WTC11 (cell line): Measurements from ENCODE around the gene FBH1. TPM values are rescaled to one million over a fixed set of nuclear protein-coding genes. Genes with fewer than 3 reads are reported as not detected.

Experiments used
- ATAC-seq: fragments of 200-7000 bp; cut with Tn5 transposase; 2 replicates; pipeline ENCODE4 v1.10.0; 2021; ENCODE audit warnings: mild to moderate bottlenecking, moderate library complexity
- CTCF ChIA-PET: fragments of 300-600 bp; sonication (Branson Sonifier 250); formaldehyde crosslinking; loops from one replicate; lab custom pipeline; 2021; ENCODE audit warnings: antibody characterized with exemption; lab: Charles Lee
- POLR2A ChIA-PET: fragments of 350-600 bp; sonication (Branson Sonifier 250); formaldehyde crosslinking; loops from one replicate; lab custom pipeline; 2021; ENCODE audit warnings: antibody characterized with exemption; lab: Charles Lee
- DNase-seq: peaks from one replicate; pipeline ENCODE4 v3.0.0; 2021; ENCODE audit warnings: low spot score
- H3K27ac Mint-ChIP-seq: 2 replicates; pipeline ENCODE4 v1.8.0; 2021; ENCODE audit warnings: mixed read lengths
- H3K27me3 Mint-ChIP-seq: 2 replicates; pipeline ENCODE4 v1.8.0; 2021; ENCODE audit warnings: low read depth, mild to moderate bottlenecking, moderate library complexity, mixed read lengths
- H3K36me3 Mint-ChIP-seq: 2 replicates; pipeline ENCODE4 v1.8.0; 2021; ENCODE audit warnings: mixed read lengths
- H3K4me1 Mint-ChIP-seq: 2 replicates; pipeline ENCODE4 v1.8.0; 2022; ENCODE audit warnings: mixed read lengths
- H3K4me3 Mint-ChIP-seq: 2 replicates; pipeline ENCODE4 v1.8.0; 2021; ENCODE audit warnings: mild to moderate bottlenecking, moderate library complexity, mixed read lengths
- H3K9me3 Mint-ChIP-seq: 2 replicates; pipeline ENCODE4 v1.8.0; 2021; ENCODE audit warnings: mixed read lengths
- EMX1 ChIP-seq: fragments of 250-450 bp; sonication (Bioruptor Pico); IDR thresholded peaks from 2 replicates; pipeline ENCODE4 v1.8.0; 2021; ENCODE audit warnings: mild to moderate bottlenecking
- ESRRA ChIP-seq: sonication (generic); formaldehyde crosslinking; IDR thresholded peaks from 2 replicates; pipeline ENCODE4 v1.8.1; 2022; ENCODE audit warnings: mild to moderate bottlenecking, missing genetic modification reagents, borderline replicate concordance
- FOXP1 ChIP-seq: sonication (generic); formaldehyde crosslinking; IDR thresholded peaks from 2 replicates; pipeline ENCODE4 v1.8.0; 2022; ENCODE audit warnings: missing genetic modification reagents, mild to moderate bottlenecking, moderate library complexity, borderline replicate concordance
- GRHL2 ChIP-seq: fragments of 250-450 bp; sonication (Bioruptor Pico); IDR thresholded peaks from 2 replicates; pipeline ENCODE4 v1.8.0; 2022; ENCODE audit warnings: mild to moderate bottlenecking, moderate library complexity; ENCODE audit not compliant: insufficient replicate concordance, severe bottlenecking
- JAZF1 ChIP-seq: fragments of 250-450 bp; sonication (Bioruptor Pico); IDR thresholded peaks from 2 replicates; pipeline ENCODE4 v1.9.0; 2021; ENCODE audit warnings: moderate library complexity, mild to moderate bottlenecking, inconsistent platforms
- NFE2L1 ChIP-seq: sonication (generic); formaldehyde crosslinking; IDR thresholded peaks from 2 replicates; pipeline ENCODE4 v1.8.1; 2023; ENCODE audit warnings: missing genetic modification reagents
- NR1H2 ChIP-seq: sonication (generic); formaldehyde crosslinking; IDR thresholded peaks from 2 replicates; pipeline ENCODE4 v1.9.0; 2021; ENCODE audit warnings: mild to moderate bottlenecking, moderate library complexity, missing genetic modification reagents
- NR2C2 ChIP-seq: sonication (generic); formaldehyde crosslinking; IDR thresholded peaks from 2 replicates; pipeline ENCODE4 v1.8.0; 2022; ENCODE audit warnings: mild to moderate bottlenecking, missing genetic modification reagents
- PREB ChIP-seq: sonication (generic); formaldehyde crosslinking; IDR thresholded peaks from 2 replicates; pipeline ENCODE4 v1.8.1; 2022; ENCODE audit warnings: mild to moderate bottlenecking, missing genetic modification reagents, moderate library complexity, borderline replicate concordance
- RELA ChIP-seq: sonication (generic); formaldehyde crosslinking; IDR thresholded peaks from 2 replicates; pipeline ENCODE4 v1.8.1; 2022; ENCODE audit warnings: missing genetic modification reagents, mild to moderate bottlenecking, borderline replicate concordance
- SMAD4 ChIP-seq: sonication (generic); formaldehyde crosslinking; IDR thresholded peaks from 2 replicates; pipeline ENCODE4 v1.8.0; 2022; ENCODE audit warnings: mild to moderate bottlenecking, missing genetic modification reagents
- ZNF138 ChIP-seq: sonication (generic); formaldehyde crosslinking; conservative IDR thresholded peaks from 2 replicates; pipeline ENCODE4 v1.8.1; 2022; ENCODE audit warnings: mild to moderate bottlenecking, moderate library complexity, missing genetic modification reagents
- ZNF232 ChIP-seq: sonication (generic); formaldehyde crosslinking; IDR thresholded peaks from 2 replicates; pipeline ENCODE4 v1.8.0; 2022; ENCODE audit warnings: mild to moderate bottlenecking, missing genetic modification reagents
- ZNF281 ChIP-seq: sonication (generic); formaldehyde crosslinking; IDR thresholded peaks from 2 replicates; pipeline ENCODE4 v1.8.0; 2023; ENCODE audit warnings: mild to moderate bottlenecking, missing genetic modification reagents
- ZNF317 ChIP-seq: sonication (generic); formaldehyde crosslinking; IDR thresholded peaks from 2 replicates; pipeline ENCODE4 v1.8.1; 2023; ENCODE audit warnings: low read depth, mild to moderate bottlenecking, moderate library complexity, missing genetic modification reagents, borderline replicate concordance
- ZNF423 ChIP-seq: fragments of 250-450 bp; sonication (Bioruptor Pico); IDR thresholded peaks from 2 replicates; pipeline ENCODE4 v2.1.2; 2022; ENCODE audit warnings: mild to moderate bottlenecking, moderate library complexity
- total RNA-seq: library from RNA; stranded (reverse); gene quantifications from 3 replicates; pipeline ENCODE4 v1.2.3, GENCODE V29; 2021
- TF ChIP-seq, protein P1 (sequence below): sonication (generic); formaldehyde crosslinking; IDR thresholded peaks from 2 replicates; pipeline ENCODE4 v1.8.0; 2022; ENCODE audit warnings: mild to moderate bottlenecking, missing genetic modification reagents
- TF ChIP-seq, protein P2 (sequence below): sonication (generic); formaldehyde crosslinking; IDR thresholded peaks from 2 replicates; pipeline ENCODE4 v1.8.1; 2022; ENCODE audit warnings: low read depth, missing genetic modification reagents, borderline replicate concordance
- TF ChIP-seq, protein P3 (sequence below): sonication (generic); formaldehyde crosslinking; IDR thresholded peaks from 2 replicates; pipeline ENCODE4 v1.8.1; 2022; ENCODE audit warnings: low read depth, mild to moderate bottlenecking, moderate library complexity, missing genetic modification reagents, borderline replicate concordance
- TF ChIP-seq, protein P4 (sequence below): fragments of 250-450 bp; sonication (Bioruptor Pico); IDR thresholded peaks from 2 replicates; pipeline ENCODE4 v1.9.0; 2021; ENCODE audit warnings: mild to moderate bottlenecking, borderline replicate concordance
- TF ChIP-seq, protein P5 (sequence below): fragments of 250-450 bp; sonication (Bioruptor Pico); IDR thresholded peaks from 2 replicates; pipeline ENCODE4 v1.9.0; 2021; ENCODE audit warnings: moderate library complexity, mild to moderate bottlenecking, inconsistent platforms, borderline replicate concordance

Gene FBH1
- total RNA-seq, 1 experiment from 2014 or later = 66.8 TPM

GRCh38 chr10:5915451-5915850 is 25.4 kb downstream of the FBH1 start (continued):
- TF ChIP-seq, protein P1, sequence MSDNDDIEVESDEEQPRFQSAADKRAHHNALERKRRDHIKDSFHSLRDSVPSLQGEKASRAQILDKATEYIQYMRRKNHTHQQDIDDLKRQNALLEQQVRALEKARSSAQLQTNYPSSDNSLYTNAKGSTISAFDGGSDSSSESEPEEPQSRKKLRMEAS (CRISPR knock-in tag) = no peak
- no peak for TF ChIP-seq RELA (CRISPR knock-in tag)
- TF ChIP-seq ZNF317 = no peak
- no peak for TF ChIP-seq GRHL2
- TF ChIP-seq, protein P2, sequence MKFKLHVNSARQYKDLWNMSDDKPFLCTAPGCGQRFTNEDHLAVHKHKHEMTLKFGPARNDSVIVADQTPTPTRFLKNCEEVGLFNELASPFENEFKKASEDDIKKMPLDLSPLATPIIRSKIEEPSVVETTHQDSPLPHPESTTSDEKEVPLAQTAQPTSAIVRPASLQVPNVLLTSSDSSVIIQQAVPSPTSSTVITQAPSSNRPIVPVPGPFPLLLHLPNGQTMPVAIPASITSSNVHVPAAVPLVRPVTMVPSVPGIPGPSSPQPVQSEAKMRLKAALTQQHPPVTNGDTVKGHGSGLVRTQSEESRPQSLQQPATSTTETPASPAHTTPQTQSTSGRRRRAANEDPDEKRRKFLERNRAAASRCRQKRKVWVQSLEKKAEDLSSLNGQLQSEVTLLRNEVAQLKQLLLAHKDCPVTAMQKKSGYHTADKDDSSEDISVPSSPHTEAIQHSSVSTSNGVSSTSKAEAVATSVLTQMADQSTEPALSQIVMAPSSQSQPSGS (CRISPR knock-in tag) = no peak

DNA sequence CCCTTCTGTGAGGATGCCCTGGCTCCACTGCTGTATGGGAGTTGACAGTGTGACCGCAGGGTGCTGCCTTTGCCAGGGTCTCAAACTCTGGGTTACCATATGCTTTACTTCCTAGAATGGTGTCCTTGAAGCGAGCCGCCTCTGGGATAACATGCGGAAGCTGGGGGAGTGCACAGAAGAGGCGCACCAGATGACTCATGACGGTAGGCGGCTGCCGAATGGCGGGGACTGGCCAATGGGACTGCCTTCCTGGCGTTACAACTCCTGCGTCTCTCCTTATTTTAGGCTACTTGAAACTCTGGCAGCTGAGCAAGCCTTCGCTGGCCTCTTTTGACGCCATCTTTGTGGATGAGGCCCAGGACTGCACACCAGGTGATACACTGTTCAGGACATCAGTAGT is 27.3 kb downstream of the FBH1 start:
- CTCF ChIA-PET = no interaction called here
- POLR2A ChIA-PET = no interaction called here
- H3K9me3 Mint-ChIP-seq = no peaks in the 10 kb centered on the region

GRCh38 chr10:5918763-5919162 is 28.7 kb downstream of the FBH1 start:
- POLR2A ChIA-PET = no interaction called here
- Mint-ChIP-seq H3K27ac (no peak overlapping the region), H3K27me3 (no peaks in the 10 kb centered on the region), H3K4me3 (no peak overlapping the region), H3K4me1 (no peaks in the 10 kb centered on the region), H3K9me3 (no peaks in the 10 kb centered on the region), H3K36me3 (peaks cover 92% of the 10 kb centered on the region)
- ATAC-seq = no peak
- no peak for DNase-seq
- CTCF ChIA-PET = no interaction called here
- TF ChIP-seq ZNF281 (CRISPR knock-in tag) (no peak), JAZF1 (CRISPR knock-in tag) (no peak), EMX1 (CRISPR knock-in tag) (no peak), NFE2L1 (CRISPR knock-in tag) (no peak), ZNF232 (CRISPR knock-in tag) (no peak)
- TF ChIP-seq, protein P3, sequence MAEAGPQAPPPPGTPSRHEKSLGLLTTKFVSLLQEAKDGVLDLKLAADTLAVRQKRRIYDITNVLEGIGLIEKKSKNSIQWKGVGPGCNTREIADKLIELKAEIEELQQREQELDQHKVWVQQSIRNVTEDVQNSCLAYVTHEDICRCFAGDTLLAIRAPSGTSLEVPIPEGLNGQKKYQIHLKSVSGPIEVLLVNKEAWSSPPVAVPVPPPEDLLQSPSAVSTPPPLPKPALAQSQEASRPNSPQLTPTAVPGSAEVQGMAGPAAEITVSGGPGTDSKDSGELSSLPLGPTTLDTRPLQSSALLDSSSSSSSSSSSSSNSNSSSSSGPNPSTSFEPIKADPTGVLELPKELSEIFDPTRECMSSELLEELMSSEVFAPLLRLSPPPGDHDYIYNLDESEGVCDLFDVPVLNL (CRISPR knock-in tag) = no peak

More for the DNA sequence above, 27.3 kb downstream of the FBH1 start:
- no peaks in the 10 kb centered on the region for H3K4me1 Mint-ChIP-seq
- no peaks in the 10 kb centered on the region for H3K27me3 Mint-ChIP-seq
- TF ChIP-seq ZNF423 (no peak), NR1H2 (no peak), PREB (CRISPR knock-in tag) (no peak), NR2C2 (CRISPR knock-in tag) (no peak), ZNF138 (no peak), SMAD4 (no peak), NFE2L1 (CRISPR knock-in tag) (no peak), ESRRA (no peak), FOXP1 (CRISPR knock-in tag) (no peak)
- TF ChIP-seq, protein P4, sequence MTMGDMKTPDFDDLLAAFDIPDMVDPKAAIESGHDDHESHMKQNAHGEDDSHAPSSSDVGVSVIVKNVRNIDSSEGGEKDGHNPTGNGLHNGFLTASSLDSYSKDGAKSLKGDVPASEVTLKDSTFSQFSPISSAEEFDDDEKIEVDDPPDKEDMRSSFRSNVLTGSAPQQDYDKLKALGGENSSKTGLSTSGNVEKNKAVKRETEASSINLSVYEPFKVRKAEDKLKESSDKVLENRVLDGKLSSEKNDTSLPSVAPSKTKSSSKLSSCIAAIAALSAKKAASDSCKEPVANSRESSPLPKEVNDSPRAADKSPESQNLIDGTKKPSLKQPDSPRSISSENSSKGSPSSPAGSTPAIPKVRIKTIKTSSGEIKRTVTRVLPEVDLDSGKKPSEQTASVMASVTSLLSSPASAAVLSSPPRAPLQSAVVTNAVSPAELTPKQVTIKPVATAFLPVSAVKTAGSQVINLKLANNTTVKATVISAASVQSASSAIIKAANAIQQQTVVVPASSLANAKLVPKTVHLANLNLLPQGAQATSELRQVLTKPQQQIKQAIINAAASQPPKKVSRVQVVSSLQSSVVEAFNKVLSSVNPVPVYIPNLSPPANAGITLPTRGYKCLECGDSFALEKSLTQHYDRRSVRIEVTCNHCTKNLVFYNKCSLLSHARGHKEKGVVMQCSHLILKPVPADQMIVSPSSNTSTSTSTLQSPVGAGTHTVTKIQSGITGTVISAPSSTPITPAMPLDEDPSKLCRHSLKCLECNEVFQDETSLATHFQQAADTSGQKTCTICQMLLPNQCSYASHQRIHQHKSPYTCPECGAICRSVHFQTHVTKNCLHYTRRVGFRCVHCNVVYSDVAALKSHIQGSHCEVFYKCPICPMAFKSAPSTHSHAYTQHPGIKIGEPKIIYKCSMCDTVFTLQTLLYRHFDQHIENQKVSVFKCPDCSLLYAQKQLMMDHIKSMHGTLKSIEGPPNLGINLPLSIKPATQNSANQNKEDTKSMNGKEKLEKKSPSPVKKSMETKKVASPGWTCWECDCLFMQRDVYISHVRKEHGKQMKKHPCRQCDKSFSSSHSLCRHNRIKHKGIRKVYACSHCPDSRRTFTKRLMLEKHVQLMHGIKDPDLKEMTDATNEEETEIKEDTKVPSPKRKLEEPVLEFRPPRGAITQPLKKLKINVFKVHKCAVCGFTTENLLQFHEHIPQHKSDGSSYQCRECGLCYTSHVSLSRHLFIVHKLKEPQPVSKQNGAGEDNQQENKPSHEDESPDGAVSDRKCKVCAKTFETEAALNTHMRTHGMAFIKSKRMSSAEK (CRISPR knock-in tag) = no peak
- TF ChIP-seq, protein P5, sequence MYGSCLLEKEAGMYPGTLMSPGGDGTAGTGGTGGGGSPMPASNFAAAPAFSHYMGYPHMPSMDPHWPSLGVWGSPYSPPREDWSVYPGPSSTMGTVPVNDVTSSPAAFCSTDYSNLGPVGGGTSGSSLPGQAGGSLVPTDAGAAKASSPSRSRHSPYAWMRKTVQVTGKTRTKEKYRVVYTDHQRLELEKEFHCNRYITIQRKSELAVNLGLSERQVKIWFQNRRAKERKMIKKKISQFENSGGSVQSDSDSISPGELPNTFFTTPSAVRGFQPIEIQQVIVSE = no peak
- TF ChIP-seq, all 79 proteins: peak for 0
- no peak overlapping the region for H3K4me3 Mint-ChIP-seq
- ATAC-seq = no peak
- DNase-seq = no peak
- peaks cover 92% of the 10 kb centered on the region for H3K36me3 Mint-ChIP-seq
- no peak overlapping the region for H3K27ac Mint-ChIP-seq
